PC-3 (cell line): Measurements from ENCODE around the gene IGFBP6. TPM values are rescaled to one million over a fixed set of nuclear protein-coding genes. Genes with fewer than 3 reads are reported as not detected.

Experiments used
- ATAC-seq: fragments of 200-7000 bp; cut with Tn5 transposase; 2 replicates; pipeline ENCODE4 v1.9.1; 2020; ENCODE audit warnings: mild to moderate bottlenecking, moderate library complexity
- BruUV-seq: library from RNA; stranded (reverse); fragments of 400-500 nt; replicated peaks from 2 replicates; lab custom pipeline; 2021; lab: Mats Ljungman, UMichigan
- CTCF ChIA-PET: fragments of 300-600 bp; sonication (Branson Sonifier 250); formaldehyde crosslinking; loops from one replicate; lab custom pipeline; 2022; ENCODE audit warnings: antibody characterized with exemption; lab: Charles Lee
- POLR2A ChIA-PET: fragments of 300-600 bp; sonication (Branson Sonifier 250); formaldehyde crosslinking; loops from one replicate; lab custom pipeline; 2022; ENCODE audit warnings: antibody characterized with exemption; ENCODE audit not compliant: unreplicated experiment; lab: Charles Lee
- DNase-seq: peaks from one replicate; pipeline ENCODE4 v3.0.0-alpha.2; 2015
- H2AFZ ChIP-seq: fragments of 300-600 bp; sonication (generic); 2 replicates; pipeline ENCODE4 v1.6.0; 2016; ENCODE audit warnings: antibody characterized with exemption, low read length
- H3F3A ChIP-seq: fragments of 300-600 bp; sonication (generic); one replicate; pipeline ENCODE4 v1.6.0; 2017; ENCODE audit warnings: antibody characterized with exemption, low read length, control low read depth, mild to moderate bottlenecking; ENCODE audit not compliant: unreplicated experiment
- H3K27ac ChIP-seq: fragments of 300-600 bp; sonication (generic); 2 replicates; pipeline ENCODE4 v1.5.1; 2016; ENCODE audit warnings: mild to moderate bottlenecking, low read length
- H3K27me3 ChIP-seq: fragments of 300-600 bp; sonication (generic); 2 replicates; pipeline ENCODE4 v1.6.1; 2016; ENCODE audit warnings: low read length, mixed read lengths
- H3K36me3 ChIP-seq: fragments of 300-600 bp; sonication (generic); 2 replicates; pipeline ENCODE4 v1.6.1; 2016; ENCODE audit warnings: low read depth, mixed run types, low read length, mixed read lengths
- H3K4me1 ChIP-seq: fragments of 300-600 bp; sonication (generic); 2 replicates; pipeline ENCODE4 v1.5.1; 2016; ENCODE audit warnings: low read length; ENCODE audit not compliant: insufficient read depth
- H3K4me2 ChIP-seq: fragments of 300-600 bp; sonication (generic); 2 replicates; pipeline ENCODE4 v1.6.0; 2016; ENCODE audit warnings: low read length
- H3K4me3 ChIP-seq: fragments of 300-600 bp; sonication (generic); 2 replicates; pipeline ENCODE4 v1.5.1; 2016; ENCODE audit warnings: mild to moderate bottlenecking, low read length, mixed read lengths
- H3K79me2 ChIP-seq: fragments of 300-600 bp; sonication (generic); 2 replicates; pipeline ENCODE4 v1.6.1; 2017; ENCODE audit warnings: low read length, mixed read lengths
- H3K9ac ChIP-seq: fragments of 300-600 bp; sonication (generic); 2 replicates; pipeline ENCODE4 v1.6.0; 2016; ENCODE audit warnings: mild to moderate bottlenecking, low read length
- H3K9me2 ChIP-seq: fragments of 300-600 bp; sonication (generic); replicated peaks from 2 replicates; pipeline ENCODE4 v1.6.1; 2016; ENCODE audit warnings: mixed run types, low read length, mixed read lengths
- H3K9me3 ChIP-seq: fragments of 300-600 bp; sonication (generic); 2 replicates; pipeline ENCODE4 v1.6.1; 2016; ENCODE audit warnings: low read length, mixed read lengths
- H4K20me1 ChIP-seq: fragments of 300-600 bp; sonication (generic); 2 replicates; pipeline ENCODE4 v1.6.1; 2016; ENCODE audit warnings: low read length, mixed read lengths
- EZH2 ChIP-seq: fragments of 300-600 bp; sonication (generic); IDR thresholded peaks from one replicate; pipeline ENCODE4 v1.6.1; 2017; ENCODE audit warnings: antibody characterized with exemption, mild to moderate bottlenecking, low read length; ENCODE audit not compliant: unreplicated experiment
- EZH2phosphoT487 ChIP-seq: fragments of 300-600 bp; sonication (generic); IDR thresholded peaks from 2 replicates; pipeline ENCODE4 v1.6.1; 2018; ENCODE audit warnings: mild to moderate bottlenecking, antibody characterized with exemption, low read length, borderline replicate concordance
- intact Hi-C: fragments of 100-400 bp; cut with micrococcal nuclease; formaldehyde crosslinking; loops from 2 replicates; pipeline ENCODE4 v1.9.0; 2023
- total RNA-seq: library from RNA; depleted of rRNA; stranded (reverse); fragments of >200 nt; gene quantifications from 2 replicates; pipeline ENCODE4 v1.2.3, GENCODE V29; 2014
- TF ChIP-seq, protein P1 (sequence below): fragments of 300-600 bp; sonication (generic); conservative IDR thresholded peaks from 2 replicates; pipeline ENCODE4 v1.5.1; 2017; ENCODE audit warnings: antibody characterized with exemption, low read depth, mild to moderate bottlenecking, low read length

Gene IGFBP6
- total RNA-seq, 1 experiment from 2014 or later = 256 TPM

DNA sequence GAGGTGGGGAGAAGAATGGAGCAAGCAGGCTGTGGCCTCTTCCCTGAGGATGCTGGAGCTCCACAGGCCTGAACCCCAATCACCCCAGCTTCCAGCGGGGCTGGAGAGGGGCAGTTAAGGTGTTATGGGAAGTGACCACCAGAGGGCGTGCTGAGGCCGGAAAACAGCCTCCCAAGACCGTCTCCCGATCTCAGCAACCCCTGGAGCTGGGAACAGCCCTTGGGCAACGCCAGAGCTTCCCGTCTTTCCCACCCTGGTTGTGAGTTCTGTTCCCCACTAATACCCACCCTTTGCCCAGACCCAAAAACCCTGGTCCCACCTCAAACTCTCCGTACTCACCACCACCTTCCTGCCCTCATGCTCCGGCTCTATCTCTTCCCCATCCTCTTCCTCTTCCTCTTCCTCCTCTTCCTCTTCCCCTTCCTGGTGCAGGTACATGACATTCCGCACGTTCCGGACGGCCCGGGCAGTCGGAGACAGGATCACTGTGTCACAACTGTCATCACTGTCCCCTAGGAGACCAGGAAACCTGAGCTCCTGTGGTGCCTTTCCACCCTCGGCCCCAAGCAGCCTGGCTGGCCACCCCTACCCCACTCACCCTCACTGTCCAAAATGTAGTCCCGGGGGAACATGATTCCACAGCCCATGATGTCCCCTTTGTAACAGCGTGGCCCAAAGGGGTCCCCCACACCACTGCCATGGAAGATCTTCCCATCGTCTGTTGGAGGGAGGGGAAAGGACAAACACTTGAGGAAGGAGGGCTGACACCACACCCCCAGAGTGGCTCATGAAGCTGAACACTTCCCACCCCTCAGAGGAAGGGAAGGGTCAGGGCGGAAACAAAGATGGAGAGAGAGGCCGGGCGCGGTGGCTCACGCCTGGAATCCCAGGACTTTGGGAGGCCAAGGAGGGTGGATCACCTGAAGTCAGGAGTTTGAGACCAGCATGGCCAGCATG, 31.2 kb upstream of the IGFBP6 start:
- no peak overlapping the region for H3K9ac ChIP-seq

DNA sequence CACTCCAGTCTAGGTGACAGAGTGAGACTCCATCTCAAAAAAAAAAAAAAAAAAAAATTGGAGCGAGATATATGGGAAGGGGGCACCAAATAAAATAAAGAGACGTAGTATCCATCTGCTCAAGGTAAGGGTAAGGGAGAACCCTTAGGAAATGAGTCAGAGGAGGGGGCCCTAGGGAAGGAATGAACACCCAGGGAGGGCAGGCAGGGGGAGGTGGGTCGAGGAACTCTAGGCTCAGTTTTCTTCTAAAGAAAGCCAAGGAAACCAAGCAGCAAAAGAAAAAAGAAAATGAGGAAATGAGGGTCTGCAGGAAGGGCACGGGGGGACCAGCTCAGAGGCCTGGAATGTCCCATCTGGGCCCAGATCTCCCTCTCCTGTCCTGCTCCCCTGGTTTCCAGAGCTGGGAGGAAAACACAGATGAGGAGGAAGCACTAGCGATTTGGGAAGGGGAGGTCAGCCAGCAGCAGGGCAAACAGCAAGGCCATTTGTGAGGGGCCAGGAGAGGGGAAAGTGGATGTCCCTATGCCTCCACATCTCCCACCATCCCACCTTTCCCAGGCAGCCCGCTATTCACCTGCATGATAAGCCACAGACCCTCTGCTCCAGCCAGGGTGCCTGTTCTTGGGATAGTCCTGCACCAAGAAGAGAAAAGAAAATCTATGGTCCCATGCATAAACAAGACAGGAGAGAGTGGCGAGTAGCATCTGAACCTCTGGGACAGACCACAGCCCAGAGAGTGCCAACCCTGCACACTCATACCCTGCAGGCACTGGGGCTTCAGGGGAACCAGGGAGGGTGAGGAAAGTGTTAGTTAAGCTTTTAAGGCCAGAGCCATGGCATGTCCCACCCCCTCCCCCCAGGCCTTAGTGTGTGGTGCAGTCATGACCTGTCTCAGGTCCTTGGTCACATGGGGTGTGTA, 30.1 kb upstream of the IGFBP6 start:
- Histone ChIP-seq H3K9ac (no peak overlapping the region), H3K27me3 (no peaks in the 10 kb centered on the region), H2AFZ (no peak overlapping the region), H3F3A (no peaks in the 10 kb centered on the region), H3K4me3 (no peak overlapping the region), H4K20me1 (no peaks in the 10 kb centered on the region), H3K4me1 (peaks cover 17% of the 10 kb centered on the region), H3K4me2 (no peak overlapping the region), H3K36me3 (peaks cover 4% of the 10 kb centered on the region; the same call in 1 of the 2 replicates), H3K9me3 (no peaks in the 10 kb centered on the region), H3K27ac (no peak overlapping the region), H3K9me2 (no peaks in the 10 kb centered on the region), H3K79me2 (no peaks in the 10 kb centered on the region)
- ATAC-seq (no peak), DNase-seq (no peak)
- BruUV-seq = no TSS peak
- TF ChIP-seq EZH2 (no peak), EZH2phosphoT487 (no peak)
- TF ChIP-seq, protein P1, sequence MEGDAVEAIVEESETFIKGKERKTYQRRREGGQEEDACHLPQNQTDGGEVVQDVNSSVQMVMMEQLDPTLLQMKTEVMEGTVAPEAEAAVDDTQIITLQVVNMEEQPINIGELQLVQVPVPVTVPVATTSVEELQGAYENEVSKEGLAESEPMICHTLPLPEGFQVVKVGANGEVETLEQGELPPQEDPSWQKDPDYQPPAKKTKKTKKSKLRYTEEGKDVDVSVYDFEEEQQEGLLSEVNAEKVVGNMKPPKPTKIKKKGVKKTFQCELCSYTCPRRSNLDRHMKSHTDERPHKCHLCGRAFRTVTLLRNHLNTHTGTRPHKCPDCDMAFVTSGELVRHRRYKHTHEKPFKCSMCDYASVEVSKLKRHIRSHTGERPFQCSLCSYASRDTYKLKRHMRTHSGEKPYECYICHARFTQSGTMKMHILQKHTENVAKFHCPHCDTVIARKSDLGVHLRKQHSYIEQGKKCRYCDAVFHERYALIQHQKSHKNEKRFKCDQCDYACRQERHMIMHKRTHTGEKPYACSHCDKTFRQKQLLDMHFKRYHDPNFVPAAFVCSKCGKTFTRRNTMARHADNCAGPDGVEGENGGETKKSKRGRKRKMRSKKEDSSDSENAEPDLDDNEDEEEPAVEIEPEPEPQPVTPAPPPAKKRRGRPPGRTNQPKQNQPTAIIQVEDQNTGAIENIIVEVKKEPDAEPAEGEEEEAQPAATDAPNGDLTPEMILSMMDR = no peak
- POLR2A ChIA-PET = no interaction called here
- intact Hi-C loops = loop anchor here (10.0 kb wide), 1 partner anchor 107 kb away; no protein-coding TSS in a partner anchor
- CTCF ChIA-PET = interaction anchor here (2.1 kb wide), 1 partner anchor 32 kb away, joined by 37 read pairs; no protein-coding TSS in a partner anchor

More for the DNA sequence above, 31.2 kb upstream of the IGFBP6 start:
- DNase-seq = peak; percentile 81
- no peak overlapping the region for H3K27ac ChIP-seq
- BruUV-seq = no TSS peak
- H3K79me2 ChIP-seq = no peaks in the 10 kb centered on the region
- intact Hi-C loops = loop anchor here (1.0 to 10.0 kb wide), 2 partner anchors 33 to 109 kb away; no protein-coding TSS in a partner anchor
- TF ChIP-seq, protein P1 = peak; percentile 89
- TF ChIP-seq EZH2phosphoT487 (no peak), EZH2 (no peak)
- H3F3A ChIP-seq = no peaks in the 10 kb centered on the region
- H3K4me1 ChIP-seq = peaks cover 26% of the 10 kb centered on the region
- CTCF ChIA-PET = interaction anchor here (0.6 to 2.1 kb wide), 11 partner anchors 12 to 107 kb away, joined by 3 to 37 read pairs (median 5); partner anchors contain the start of genes EIF4B, SOAT2, SPRYD3 and TNS2
- peak overlapping the region; percentile 49 for H3K4me2 ChIP-seq
- peaks cover 4% of the 10 kb centered on the region; the same call in 1 of the 2 replicates for H3K36me3 ChIP-seq
- peak overlapping the region; percentile 31; the same call in 1 of the 2 replicates for H2AFZ ChIP-seq
- no peaks in the 10 kb centered on the region for H4K20me1 ChIP-seq
- no peaks in the 10 kb centered on the region for H3K27me3 ChIP-seq
- POLR2A ChIA-PET = interaction anchor here (0.5 to 1.3 kb wide), 3 partner anchors 13 to 42 kb away, joined by 3 to 5 read pairs (median 4); partner anchors contain the start of gene SPRYD3
- H3K9me2 ChIP-seq = no peaks in the 10 kb centered on the region
- ATAC-seq = peak; percentile 53
- no peaks in the 10 kb centered on the region for H3K9me3 ChIP-seq
- no peak overlapping the region for H3K4me3 ChIP-seq
